Measurements from ENCODE around the gene TMEM176A. TPM values are rescaled to one million over a fixed set of nuclear protein-coding genes. Genes with fewer than 3 reads are reported as not detected.

The TMEM176A gene
- total RNA-seq, 1 donor from 2014 or later: 1.3 TPM

DNA sequence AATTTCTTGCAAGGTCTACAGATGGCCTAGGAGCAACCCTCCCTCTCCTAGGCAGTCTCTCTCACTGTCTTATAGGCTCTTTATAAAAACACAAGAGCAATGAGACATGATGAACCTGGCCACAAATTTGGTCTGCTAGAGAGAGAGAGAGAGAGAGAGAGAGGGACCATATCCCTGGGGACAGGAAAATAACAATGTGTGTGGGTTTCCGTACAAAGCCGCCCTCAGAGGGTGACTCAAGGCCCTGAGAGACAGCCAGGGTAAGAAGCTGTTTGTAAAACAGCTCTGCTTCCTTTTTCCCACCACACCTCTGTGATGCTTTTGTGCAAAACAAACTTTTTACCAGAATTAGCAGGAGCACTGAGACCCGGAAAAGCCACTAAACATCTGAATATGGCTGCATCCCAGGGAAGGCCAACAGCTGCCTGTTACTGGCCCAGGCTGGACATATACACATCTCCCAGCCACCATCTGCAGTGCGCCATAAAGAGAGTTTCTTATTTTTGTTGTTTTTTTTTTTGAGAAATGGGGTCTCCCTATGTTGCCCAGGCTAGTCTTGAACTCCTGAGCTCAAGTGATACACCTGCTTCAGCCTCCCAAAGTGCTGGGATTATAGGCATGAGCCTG, 45.0 kb upstream of the TMEM176A start:
- no peak overlapping the region for H3K4me3 Mint-ChIP-seq (ENCODE audit: unreplicated experiment)
- no peak for DNase-seq
- no peaks in the 10 kb centered on the region for H3K4me1 Mint-ChIP-seq (ENCODE audit: low read depth, unreplicated experiment)
- H3K36me3 Mint-ChIP-seq (ENCODE audit: unreplicated experiment): no peaks in the 10 kb centered on the region
- no peak overlapping the region for H3K27ac Mint-ChIP-seq (ENCODE audit: unreplicated experiment)
- H3K27me3 Mint-ChIP-seq (ENCODE audit: unreplicated experiment): peaks cover 3% of the 10 kb centered on the region
- no peak for TF ChIP-seq CTCF (IDR thresholded peaks at IDR 0.05; ENCODE audit: partially characterized antibody, unreplicated experiment)
- no peaks in the 10 kb centered on the region for H3K9me3 Mint-ChIP-seq (ENCODE audit: unreplicated experiment)

GRCh38 chr7:150756166-150756565, 44.4 kb upstream of the TMEM176A start:
- Mint-ChIP-seq H3K4me3 (ENCODE audit: unreplicated experiment) (no peak overlapping the region), H3K4me1 (ENCODE audit: low read depth, unreplicated experiment) (no peaks in the 10 kb centered on the region), H3K36me3 (ENCODE audit: unreplicated experiment) (no peaks in the 10 kb centered on the region), H3K27ac (ENCODE audit: unreplicated experiment) (no peak overlapping the region), H3K9me3 (ENCODE audit: unreplicated experiment) (no peaks in the 10 kb centered on the region), H3K27me3 (ENCODE audit: unreplicated experiment) (peaks cover 3% of the 10 kb centered on the region)
- TF ChIP-seq CTCF (IDR thresholded peaks at IDR 0.05; ENCODE audit: partially characterized antibody, unreplicated experiment): no peak
- DNase-seq: no peak

DNA sequence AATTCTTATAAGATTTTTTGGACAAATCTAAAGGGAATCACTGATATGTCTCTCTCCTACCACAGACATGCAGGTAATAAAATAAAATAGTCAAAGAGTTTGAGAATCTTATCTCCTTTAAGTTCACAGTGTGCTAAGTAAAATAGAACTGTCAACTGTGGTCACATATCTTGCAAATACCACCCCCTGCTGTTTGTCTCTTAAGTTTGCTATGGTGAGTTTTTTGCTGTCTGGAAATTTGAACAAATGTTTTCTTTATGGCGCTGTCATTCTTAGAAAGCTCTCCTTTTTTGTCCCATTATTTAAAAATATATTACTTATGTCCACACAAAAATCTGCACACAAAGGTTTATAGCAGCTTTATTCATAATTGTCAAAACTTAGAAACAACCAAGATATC, 43.7 kb upstream of the TMEM176A start:
- DNase-seq: no peak
- no peak for TF ChIP-seq CTCF (IDR thresholded peaks at IDR 0.05; ENCODE audit: partially characterized antibody, unreplicated experiment)
- no peak overlapping the region for H3K4me3 Mint-ChIP-seq (ENCODE audit: unreplicated experiment)
- peaks cover 3% of the 10 kb centered on the region for H3K27me3 Mint-ChIP-seq (ENCODE audit: unreplicated experiment)
- no peaks in the 10 kb centered on the region for H3K4me1 Mint-ChIP-seq (ENCODE audit: low read depth, unreplicated experiment)
- H3K36me3 Mint-ChIP-seq (ENCODE audit: unreplicated experiment): no peaks in the 10 kb centered on the region
- no peaks in the 10 kb centered on the region for H3K9me3 Mint-ChIP-seq (ENCODE audit: unreplicated experiment)
- no peak overlapping the region for H3K27ac Mint-ChIP-seq (ENCODE audit: unreplicated experiment)

GRCh38 chr7:150759479-150759878, 41.1 kb upstream of the TMEM176A start:
- Mint-ChIP-seq H3K4me1 (ENCODE audit: low read depth, unreplicated experiment) (no peaks in the 10 kb centered on the region), H3K9me3 (ENCODE audit: unreplicated experiment) (no peaks in the 10 kb centered on the region), H3K27ac (ENCODE audit: unreplicated experiment) (no peak overlapping the region), H3K4me3 (ENCODE audit: unreplicated experiment) (no peak overlapping the region), H3K27me3 (ENCODE audit: unreplicated experiment) (peaks cover 2% of the 10 kb centered on the region), H3K36me3 (ENCODE audit: unreplicated experiment) (no peaks in the 10 kb centered on the region)
- no peak for TF ChIP-seq CTCF (IDR thresholded peaks at IDR 0.05; ENCODE audit: partially characterized antibody, unreplicated experiment)
- DNase-seq: no peak

DNA sequence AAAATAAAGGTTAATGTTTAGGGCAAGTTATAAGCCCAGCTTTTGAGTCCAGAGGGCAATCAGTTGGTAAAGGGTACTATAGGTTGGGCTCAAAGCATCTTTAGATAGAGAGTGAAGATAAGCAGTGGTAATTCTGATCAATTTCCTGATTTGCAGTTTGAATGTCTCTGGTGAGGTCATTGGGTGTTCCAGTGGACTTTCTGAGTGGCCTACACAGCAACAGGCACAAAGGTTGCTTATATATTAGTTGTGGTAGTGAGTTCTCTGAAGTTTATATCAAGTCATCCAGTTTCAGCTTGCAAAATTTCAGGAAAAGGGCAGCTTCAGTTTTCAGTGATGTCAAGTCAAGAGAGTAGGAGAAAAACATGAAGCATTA, 34.2 kb upstream of the TMEM176A start:
- no peaks in the 10 kb centered on the region for H3K9me3 Mint-ChIP-seq (ENCODE audit: unreplicated experiment)
- no peak overlapping the region for H3K27ac Mint-ChIP-seq (ENCODE audit: unreplicated experiment)
- H3K4me3 Mint-ChIP-seq (ENCODE audit: unreplicated experiment): no peak overlapping the region
- no peaks in the 10 kb centered on the region for H3K4me1 Mint-ChIP-seq (ENCODE audit: low read depth, unreplicated experiment)
- DNase-seq: no peak
- no peak for TF ChIP-seq CTCF (IDR thresholded peaks at IDR 0.05; ENCODE audit: partially characterized antibody, unreplicated experiment)
- H3K36me3 Mint-ChIP-seq (ENCODE audit: unreplicated experiment): no peaks in the 10 kb centered on the region
- H3K27me3 Mint-ChIP-seq (ENCODE audit: unreplicated experiment): peaks cover 1% of the 10 kb centered on the region
